ENCODE results near the gene TBC1D4. TPM values are rescaled to one million over a fixed set of nuclear protein-coding genes. Genes with fewer than 3 reads are reported as not detected.
A peak's percentile ranks its signal among the peaks of the same experiment; 100 is the strongest.

Gene TBC1D4
- polyA plus RNA-seq, 1 of the 3 experiments (the other 2 are of a cell fraction) = 8.8 TPM

DNA sequence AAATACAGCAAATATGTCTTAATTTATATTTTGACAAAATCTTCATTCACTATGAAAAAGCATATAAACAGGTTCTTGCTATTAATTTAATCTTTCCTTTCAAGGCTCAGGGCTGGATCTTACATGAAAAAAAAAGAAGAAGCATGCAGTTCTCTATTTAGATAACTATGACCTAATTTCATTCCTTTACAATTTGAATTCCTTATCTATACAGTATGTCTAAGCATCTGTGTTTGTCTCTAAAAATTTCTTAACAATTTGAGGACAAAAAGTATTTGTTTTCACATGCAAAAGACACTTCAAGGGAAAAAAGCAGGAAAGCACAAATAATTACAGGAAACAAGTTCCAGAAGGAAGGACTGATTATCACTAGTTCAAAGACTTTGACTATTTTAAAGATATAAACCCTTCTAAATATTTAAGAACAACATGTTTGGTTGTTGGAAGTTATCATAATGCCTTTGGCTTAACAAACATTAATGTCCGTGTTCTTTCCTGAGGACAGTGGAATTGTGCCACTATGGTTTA is 157.5 kb downstream of the TBC1D4 start:
- peaks cover 0 to 7% of the 10 kb centered on the region in 2 experiments for H3K36me3 ChIP-seq (replicated peaks in 1 of 2; ENCODE audit: control insufficient read depth in 1 of 2, insufficient read depth in 2 of 2, low read length in 1 of 2)
- ChIA-PET CTCF (no interaction called here), POLR2A (no interaction called here)
- H3K4me2 ChIP-seq = no peak overlapping the region
- peak overlapping the region in 1 of 2 experiments; percentile 39; a peak in 1 of 4 replicates for H3K27ac ChIP-seq (ENCODE audit: low read depth in 2 of 2, low read length in 1 of 2)
- H3K4me1 ChIP-seq (ENCODE audit: control insufficient read depth in 1 of 2, insufficient read depth in 2 of 2, low read depth in 1 of 2, low read length in 1 of 2) = peaks cover 7 to 14% of the 10 kb centered on the region in 2 experiments; a peak in 3 of 4 replicates
- no peaks in the 10 kb centered on the region for H3F3A ChIP-seq (replicated peaks; ENCODE audit: insufficient read depth)
- no peak overlapping the region for H3K9ac ChIP-seq
- H4K20me1 ChIP-seq (ENCODE audit: insufficient read depth) = no peaks in the 10 kb centered on the region
- no peak for DNase-seq
- no peaks in the 10 kb centered on the region for H3K27me3 ChIP-seq (ENCODE audit: insufficient read depth)
- TF ChIP-seq YY1 (IDR thresholded peaks at IDR 0.05; ENCODE audit: low read depth) (no peak), GABPA (IDR thresholded peaks at IDR 0.05; ENCODE audit: low read depth) (no peak), EP300 (IDR thresholded peaks at IDR 0.05; ENCODE audit: borderline replicate concordance in 1 of 2, low read depth in 1 of 2, low read length in 1 of 2) (no peak), RFX5 (IDR thresholded peaks at IDR 0.05; ENCODE audit: low read length) (no peak), JUND (IDR thresholded peaks at IDR 0.05) (no peak), FOXM1 (IDR thresholded peaks at IDR 0.05; ENCODE audit: low read depth) (no peak), RAD21 (IDR thresholded peaks at IDR 0.05; ENCODE audit: low read length) (no peak), RXRA (IDR thresholded peaks at IDR 0.05; ENCODE audit: borderline replicate concordance, low read depth) (no peak), GATA2 (CRISPR knock-in tag; IDR thresholded peaks at IDR 0.05) (no peak)
- TF ChIP-seq, protein P1, sequence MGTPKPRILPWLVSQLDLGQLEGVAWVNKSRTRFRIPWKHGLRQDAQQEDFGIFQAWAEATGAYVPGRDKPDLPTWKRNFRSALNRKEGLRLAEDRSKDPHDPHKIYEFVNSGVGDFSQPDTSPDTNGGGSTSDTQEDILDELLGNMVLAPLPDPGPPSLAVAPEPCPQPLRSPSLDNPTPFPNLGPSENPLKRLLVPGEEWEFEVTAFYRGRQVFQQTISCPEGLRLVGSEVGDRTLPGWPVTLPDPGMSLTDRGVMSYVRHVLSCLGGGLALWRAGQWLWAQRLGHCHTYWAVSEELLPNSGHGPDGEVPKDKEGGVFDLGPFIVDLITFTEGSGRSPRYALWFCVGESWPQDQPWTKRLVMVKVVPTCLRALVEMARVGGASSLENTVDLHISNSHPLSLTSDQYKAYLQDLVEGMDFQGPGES (IDR thresholded peaks at IDR 0.05; ENCODE audit: low read depth, low read length) = no peak
- H2AFZ ChIP-seq (ENCODE audit: low read depth) = no peak overlapping the region
- no peaks in the 10 kb centered on the region for H3K79me2 ChIP-seq (ENCODE audit: insufficient read depth)
- H3K4me3 ChIP-seq (ENCODE audit: low read depth in 2 of 2, low read length in 1 of 2) = no peak overlapping the region
- 97% methylated on average over 1 of the region's 1 CpG for WGBS (ENCODE audit: low lambda C conversion rate)
- no peaks in the 10 kb centered on the region for H3K9me3 ChIP-seq
- no peaks in the 10 kb centered on the region for H3K9me2 ChIP-seq

DNA sequence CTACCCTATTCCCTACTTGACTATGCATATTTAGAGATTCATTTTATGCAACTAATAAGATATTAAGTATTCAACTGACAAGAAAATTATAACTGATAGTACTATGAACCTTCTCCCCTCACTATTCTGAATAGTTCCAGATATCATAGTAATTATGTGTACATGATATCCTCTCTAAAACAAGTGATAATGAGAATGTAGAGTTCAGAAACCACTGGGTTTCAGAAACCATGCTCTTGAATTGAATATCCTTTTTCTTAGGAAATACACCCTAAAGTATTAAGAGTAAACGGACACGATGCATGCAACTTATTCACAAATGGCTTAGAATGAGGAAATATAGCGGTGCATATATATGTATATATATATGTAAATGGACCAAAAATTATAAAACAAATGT is 160.9 kb downstream of the TBC1D4 start:
- Histone ChIP-seq H2AFZ (ENCODE audit: low read depth) (no peak overlapping the region), H3K9me3 (no peaks in the 10 kb centered on the region), H3K27ac (ENCODE audit: low read depth in 2 of 2, low read length in 1 of 2) (no peak overlapping the region), H3K27me3 (ENCODE audit: insufficient read depth) (no peaks in the 10 kb centered on the region), H4K20me1 (ENCODE audit: insufficient read depth) (no peaks in the 10 kb centered on the region), H3K4me3 (ENCODE audit: low read depth in 2 of 2, low read length in 1 of 2) (no peak overlapping the region), H3K4me2 (no peak overlapping the region), H3K9ac (no peak overlapping the region), H3K79me2 (ENCODE audit: insufficient read depth) (no peaks in the 10 kb centered on the region), H3K4me1 (ENCODE audit: control insufficient read depth in 1 of 2, insufficient read depth in 2 of 2, low read depth in 1 of 2, low read length in 1 of 2) (peaks cover 4 to 21% of the 10 kb centered on the region in 2 experiments; a peak in 3 of 4 replicates), H3K9me2 (no peaks in the 10 kb centered on the region), H3F3A (replicated peaks; ENCODE audit: insufficient read depth) (no peaks in the 10 kb centered on the region), H3K36me3 (replicated peaks in 1 of 2; ENCODE audit: control insufficient read depth in 1 of 2, insufficient read depth in 2 of 2, low read length in 1 of 2) (peaks cover 0 to 7% of the 10 kb centered on the region in 2 experiments)
- ChIA-PET POLR2A (no interaction called here), CTCF (no interaction called here)
- DNase-seq = no peak
- WGBS (ENCODE audit: low lambda C conversion rate) = 96% methylated on average over 3 of the region's 3 CpGs
- no peak for TF ChIP-seq TCF12 (IDR thresholded peaks at IDR 0.05)
- TF ChIP-seq RCOR1 (IDR thresholded peaks at IDR 0.05; ENCODE audit: low read length) = no peak
- TF ChIP-seq, protein P2, sequence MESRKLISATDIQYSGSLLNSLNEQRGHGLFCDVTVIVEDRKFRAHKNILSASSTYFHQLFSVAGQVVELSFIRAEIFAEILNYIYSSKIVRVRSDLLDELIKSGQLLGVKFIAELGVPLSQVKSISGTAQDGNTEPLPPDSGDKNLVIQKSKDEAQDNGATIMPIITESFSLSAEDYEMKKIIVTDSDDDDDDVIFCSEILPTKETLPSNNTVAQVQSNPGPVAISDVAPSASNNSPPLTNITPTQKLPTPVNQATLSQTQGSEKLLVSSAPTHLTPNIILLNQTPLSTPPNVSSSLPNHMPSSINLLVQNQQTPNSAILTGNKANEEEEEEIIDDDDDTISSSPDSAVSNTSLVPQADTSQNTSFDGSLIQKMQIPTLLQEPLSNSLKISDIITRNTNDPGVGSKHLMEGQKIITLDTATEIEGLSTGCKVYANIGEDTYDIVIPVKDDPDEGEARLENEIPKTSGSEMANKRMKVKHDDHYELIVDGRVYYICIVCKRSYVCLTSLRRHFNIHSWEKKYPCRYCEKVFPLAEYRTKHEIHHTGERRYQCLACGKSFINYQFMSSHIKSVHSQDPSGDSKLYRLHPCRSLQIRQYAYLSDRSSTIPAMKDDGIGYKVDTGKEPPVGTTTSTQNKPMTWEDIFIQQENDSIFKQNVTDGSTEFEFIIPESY (IDR thresholded peaks at IDR 0.05; ENCODE audit: borderline replicate concordance, low read depth) = no peak
- no peak for TF ChIP-seq FOSL2 (IDR thresholded peaks at IDR 0.05; ENCODE audit: borderline replicate concordance, low read depth)
- TF ChIP-seq, protein P3, sequence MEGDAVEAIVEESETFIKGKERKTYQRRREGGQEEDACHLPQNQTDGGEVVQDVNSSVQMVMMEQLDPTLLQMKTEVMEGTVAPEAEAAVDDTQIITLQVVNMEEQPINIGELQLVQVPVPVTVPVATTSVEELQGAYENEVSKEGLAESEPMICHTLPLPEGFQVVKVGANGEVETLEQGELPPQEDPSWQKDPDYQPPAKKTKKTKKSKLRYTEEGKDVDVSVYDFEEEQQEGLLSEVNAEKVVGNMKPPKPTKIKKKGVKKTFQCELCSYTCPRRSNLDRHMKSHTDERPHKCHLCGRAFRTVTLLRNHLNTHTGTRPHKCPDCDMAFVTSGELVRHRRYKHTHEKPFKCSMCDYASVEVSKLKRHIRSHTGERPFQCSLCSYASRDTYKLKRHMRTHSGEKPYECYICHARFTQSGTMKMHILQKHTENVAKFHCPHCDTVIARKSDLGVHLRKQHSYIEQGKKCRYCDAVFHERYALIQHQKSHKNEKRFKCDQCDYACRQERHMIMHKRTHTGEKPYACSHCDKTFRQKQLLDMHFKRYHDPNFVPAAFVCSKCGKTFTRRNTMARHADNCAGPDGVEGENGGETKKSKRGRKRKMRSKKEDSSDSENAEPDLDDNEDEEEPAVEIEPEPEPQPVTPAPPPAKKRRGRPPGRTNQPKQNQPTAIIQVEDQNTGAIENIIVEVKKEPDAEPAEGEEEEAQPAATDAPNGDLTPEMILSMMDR (IDR thresholded peaks at IDR 0.05) = no peak
- TF ChIP-seq RAD21 (IDR thresholded peaks at IDR 0.05; ENCODE audit: low read length) = no peak
- TF ChIP-seq RFX5 (IDR thresholded peaks at IDR 0.05; ENCODE audit: low read length) = no peak
- TF ChIP-seq YY1 (IDR thresholded peaks at IDR 0.05; ENCODE audit: low read depth) = no peak
- no peak for TF ChIP-seq CHD2 (IDR thresholded peaks at IDR 0.05; ENCODE audit: low read length, partially characterized antibody)
- TF ChIP-seq EP300 (IDR thresholded peaks at IDR 0.05; ENCODE audit: borderline replicate concordance in 1 of 2, low read depth in 1 of 2, low read length in 1 of 2) = no peak
- TF ChIP-seq FOXJ3 (CRISPR knock-in tag; IDR thresholded peaks at IDR 0.05) = no peak
- TF ChIP-seq SIN3A (IDR thresholded peaks at IDR 0.05; ENCODE audit: borderline replicate concordance, low read depth, low read length) = no peak
- TF ChIP-seq, protein P4, sequence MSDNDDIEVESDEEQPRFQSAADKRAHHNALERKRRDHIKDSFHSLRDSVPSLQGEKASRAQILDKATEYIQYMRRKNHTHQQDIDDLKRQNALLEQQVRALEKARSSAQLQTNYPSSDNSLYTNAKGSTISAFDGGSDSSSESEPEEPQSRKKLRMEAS (IDR thresholded peaks at IDR 0.05; ENCODE audit: low read depth) = no peak
- no peak for TF ChIP-seq POLR2AphosphoS5 (IDR thresholded peaks at IDR 0.05; ENCODE audit: low read depth, low read length)
- TF ChIP-seq, protein P5, sequence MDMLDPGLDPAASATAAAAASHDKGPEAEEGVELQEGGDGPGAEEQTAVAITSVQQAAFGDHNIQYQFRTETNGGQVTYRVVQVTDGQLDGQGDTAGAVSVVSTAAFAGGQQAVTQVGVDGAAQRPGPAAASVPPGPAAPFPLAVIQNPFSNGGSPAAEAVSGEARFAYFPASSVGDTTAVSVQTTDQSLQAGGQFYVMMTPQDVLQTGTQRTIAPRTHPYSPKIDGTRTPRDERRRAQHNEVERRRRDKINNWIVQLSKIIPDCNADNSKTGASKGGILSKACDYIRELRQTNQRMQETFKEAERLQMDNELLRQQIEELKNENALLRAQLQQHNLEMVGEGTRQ (IDR thresholded peaks at IDR 0.05; ENCODE audit: borderline replicate concordance, low read depth, low read length) = no peak
- TF ChIP-seq, protein P6, sequence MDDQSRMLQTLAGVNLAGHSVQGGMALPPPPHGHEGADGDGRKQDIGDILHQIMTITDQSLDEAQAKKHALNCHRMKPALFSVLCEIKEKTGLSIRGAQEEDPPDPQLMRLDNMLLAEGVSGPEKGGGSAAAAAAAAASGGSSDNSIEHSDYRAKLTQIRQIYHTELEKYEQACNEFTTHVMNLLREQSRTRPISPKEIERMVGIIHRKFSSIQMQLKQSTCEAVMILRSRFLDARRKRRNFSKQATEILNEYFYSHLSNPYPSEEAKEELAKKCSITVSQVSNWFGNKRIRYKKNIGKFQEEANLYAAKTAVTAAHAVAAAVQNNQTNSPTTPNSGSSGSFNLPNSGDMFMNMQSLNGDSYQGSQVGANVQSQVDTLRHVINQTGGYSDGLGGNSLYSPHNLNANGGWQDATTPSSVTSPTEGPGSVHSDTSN (IDR thresholded peaks at IDR 0.05) = no peak

All from SK-N-SH (cell line).